Trophoblast cell (in vitro differentiated cells and primary cell): ENCODE results near the gene PRR32.
"Not testable (repeated sequence)": the region's sequence is repeated elsewhere in the genome, so short reads cannot be mapped to it uniquely, and the experiment has no call there.

Experiments used
- DNase-seq, 2 donors: peaks; one replicate each; pipeline ENCODE4 v3.0.0-alpha.2; 2016
- H2AFZ ChIP-seq: 2 replicates; pipeline ENCODE4 v1.6.1; 2013; ENCODE audit warnings: low read length, moderate library complexity, mild to moderate bottlenecking; ENCODE audit not compliant: insufficient read depth, poor library complexity
- H2AK5ac ChIP-seq: 2 replicates; pipeline ENCODE4 v1.6.1; 2013; ENCODE audit warnings: mild to moderate bottlenecking, low read length
- H2BK120ac ChIP-seq: 2 replicates; pipeline ENCODE4 v1.6.1; 2013; ENCODE audit warnings: low read length, mild to moderate bottlenecking, moderate library complexity; ENCODE audit not compliant: insufficient read depth, poor library complexity
- H2BK12ac ChIP-seq: 2 replicates; pipeline ENCODE4 v1.6.1; 2013; ENCODE audit warnings: mild to moderate bottlenecking, low read length, moderate library complexity
- H2BK5ac ChIP-seq: 2 replicates; pipeline ENCODE4 v1.6.1; 2013; ENCODE audit warnings: low read length, low read depth, moderate library complexity, mild to moderate bottlenecking; ENCODE audit not compliant: poor library complexity
- H3K14ac ChIP-seq: 2 replicates; pipeline ENCODE4 v1.6.1; 2013; ENCODE audit warnings: mild to moderate bottlenecking, low read length
- H3K18ac ChIP-seq: 2 replicates; pipeline ENCODE4 v1.6.1; 2013; ENCODE audit warnings: mild to moderate bottlenecking, low read length
- H3K23ac ChIP-seq: 2 replicates; pipeline ENCODE4 v1.6.1; 2013; ENCODE audit warnings: low read length
- H3K27ac ChIP-seq: 2 replicates; pipeline ENCODE4 v1.5.1; 2013; ENCODE audit warnings: low read depth, mild to moderate bottlenecking, inconsistent platforms, low read length, moderate library complexity
- H3K27me3 ChIP-seq: 2 replicates; pipeline ENCODE4 v1.6.1; 2013; ENCODE audit warnings: inconsistent platforms, mild to moderate bottlenecking, low read length, moderate library complexity; ENCODE audit not compliant: insufficient read depth
- H3K36me3 ChIP-seq, 2 experiments: 1 replicate in 1 of 2; 2 replicates in 1 of 2; pipeline ENCODE4 v1.6.1; 2013; ENCODE audit warnings: low read length in 2 of 2, mild to moderate bottlenecking in 2 of 2, moderate library complexity in 1 of 2; ENCODE audit not compliant: insufficient read depth in 2 of 2, control insufficient read depth in 1 of 2
- H3K4ac ChIP-seq: 2 replicates; pipeline ENCODE4 v1.6.1; 2013; ENCODE audit warnings: low read depth, mild to moderate bottlenecking, low read length, moderate library complexity
- H3K4me1 ChIP-seq, 2 experiments: 1 replicate in 1 of 2; 2 replicates in 1 of 2; pipeline ENCODE4 v1.6.1; 2013; ENCODE audit warnings: low read length in 2 of 2, mild to moderate bottlenecking in 2 of 2, moderate library complexity in 1 of 2; ENCODE audit not compliant: insufficient read depth in 2 of 2, control insufficient read depth in 1 of 2
- H3K4me2 ChIP-seq: 2 replicates; pipeline ENCODE4 v1.6.1; 2013; ENCODE audit warnings: inconsistent platforms, mild to moderate bottlenecking, low read length, moderate library complexity
- H3K4me3 ChIP-seq: 2 replicates; pipeline ENCODE4 v1.5.1; 2013; ENCODE audit warnings: mild to moderate bottlenecking, low read depth, low read length, inconsistent platforms
- H3K79me1 ChIP-seq: one replicate; pipeline ENCODE4 v1.6.1; 2013; ENCODE audit warnings: low read length
- H3K79me2 ChIP-seq: 2 replicates; pipeline ENCODE4 v1.6.1; 2013; ENCODE audit warnings: low read length, mild to moderate bottlenecking; ENCODE audit not compliant: control insufficient read depth, insufficient read depth, poor library complexity
- H3K9ac ChIP-seq: 2 replicates; pipeline ENCODE4 v1.6.1; 2013; ENCODE audit warnings: mild to moderate bottlenecking, low read length
- H3K9me3 ChIP-seq: 2 replicates; pipeline ENCODE4 v1.6.1; 2013; ENCODE audit warnings: low read depth, mild to moderate bottlenecking, control low read depth, inconsistent platforms, low read length; ENCODE audit not compliant: insufficient read depth
- H4K12ac ChIP-seq: 2 replicates; pipeline ENCODE4 v1.6.1; 2013; ENCODE audit warnings: low read depth, mild to moderate bottlenecking, low read length, moderate library complexity
- H4K8ac ChIP-seq: 2 replicates; pipeline ENCODE4 v1.6.1; 2013; ENCODE audit warnings: low read depth, mild to moderate bottlenecking, low read length, moderate library complexity
- H4K91ac ChIP-seq: one replicate; pipeline ENCODE4 v1.6.1; 2013; ENCODE audit warnings: low read depth, mild to moderate bottlenecking, low read length, moderate library complexity
- WGBS: extraction: QIAGEN DNeasy Blood & Tissue Kit; methylation state at CpG from one replicate; pipeline ENCODE4 v1.1.7; 2013; ENCODE audit warnings: missing lambda C conversion rate; ENCODE audit not compliant: insufficient read length, insufficient coverage; ENCODE audit errors: extremely low coverage; 5-methylcytosine and 5-hydroxymethylcytosine counted together

PRR32 gene

GRCh38 chrX:126806784-126807183 lies 12.7 kb upstream of the PRR32 start:
- H3K18ac ChIP-seq, H3K14ac ChIP-seq, DNase-seq, H3K4me1 ChIP-seq, H3K4me3 ChIP-seq, H3K4ac ChIP-seq, H2BK12ac ChIP-seq, H3K9ac ChIP-seq, H4K12ac ChIP-seq, H2BK120ac ChIP-seq, H3K27ac ChIP-seq, H2AK5ac ChIP-seq, H2BK5ac ChIP-seq, H3K79me1 ChIP-seq, H3K9me3 ChIP-seq, H4K91ac ChIP-seq, H3K79me2 ChIP-seq, H4K8ac ChIP-seq, H3K4me2 ChIP-seq, H2AFZ ChIP-seq, H3K36me3 ChIP-seq, H3K27me3 ChIP-seq, H3K23ac ChIP-seq: not testable (repeated sequence)
- no CpG with 5 or more reads among the region's 3 CpGs for WGBS

GRCh38 chrX:126815806-126816205 lies 3.7 kb upstream of the PRR32 start:
- no peaks in the 10 kb centered on the region for H3K79me1 ChIP-seq
- no peak overlapping the region for H3K18ac ChIP-seq
- H4K91ac ChIP-seq: no peak overlapping the region
- H3K4ac ChIP-seq: no peak overlapping the region
- no peaks in the 10 kb centered on the region for H3K27me3 ChIP-seq
- H2BK120ac ChIP-seq: no peak overlapping the region
- H3K4me1 ChIP-seq: no peaks in the 10 kb centered on the region
- H3K79me2 ChIP-seq: no peaks in the 10 kb centered on the region
- H3K4me3 ChIP-seq: no peak overlapping the region
- no peak overlapping the region for H2BK5ac ChIP-seq
- no peak overlapping the region for H4K8ac ChIP-seq
- no peak overlapping the region for H2AFZ ChIP-seq
- H3K23ac ChIP-seq: no peak overlapping the region
- H4K12ac ChIP-seq: no peak overlapping the region
- no peak overlapping the region for H3K9ac ChIP-seq
- WGBS: no CpG with 5 or more reads among the region's 1 CpG
- H3K27ac ChIP-seq: no peak overlapping the region
- H2BK12ac ChIP-seq: no peak overlapping the region
- no peak overlapping the region for H2AK5ac ChIP-seq
- no peak for DNase-seq
- no peaks in the 10 kb centered on the region for H3K9me3 ChIP-seq
- no peaks in the 10 kb centered on the region for H3K36me3 ChIP-seq
- H3K14ac ChIP-seq: no peak overlapping the region
- H3K4me2 ChIP-seq: no peak overlapping the region

DNA sequence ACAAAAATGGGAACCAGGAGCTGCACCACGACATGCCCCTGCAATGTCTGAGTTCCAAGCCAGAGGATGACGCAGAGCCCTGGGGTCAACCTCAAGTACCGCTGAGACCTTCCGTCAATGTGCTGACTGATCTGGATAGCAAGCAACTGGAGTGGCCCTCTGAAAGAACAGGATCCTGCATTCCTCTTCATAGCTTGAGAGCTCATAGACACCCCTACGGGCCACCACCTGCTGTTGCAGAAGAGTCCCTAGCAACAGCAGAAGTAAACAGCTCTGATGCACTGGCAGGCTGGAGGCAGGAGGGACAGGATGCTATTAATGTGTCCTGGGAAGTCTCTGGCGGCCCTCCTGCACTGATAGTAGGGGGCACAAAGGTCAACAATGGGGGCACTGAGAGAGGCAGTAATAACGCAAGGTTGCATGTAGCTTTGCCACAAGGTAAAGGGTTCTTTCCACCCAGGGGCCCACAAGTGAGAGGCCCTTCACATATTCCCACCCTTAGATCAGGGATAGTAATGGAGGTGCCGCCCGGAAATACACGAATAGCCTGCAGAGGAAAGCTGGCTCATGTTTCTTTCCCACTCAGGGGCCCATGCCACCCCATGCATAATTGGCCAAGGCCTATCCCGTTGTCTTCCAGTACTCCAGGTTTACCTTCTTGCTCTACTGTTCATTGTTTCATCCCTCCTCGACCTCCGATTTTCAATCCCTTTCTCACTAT lies 1.3 kb downstream of the PRR32 start:
- no peak overlapping the region for H2AFZ ChIP-seq
- WGBS: no CpG with 5 or more reads among the region's 13 CpGs
- no peaks in the 10 kb centered on the region for H3K9me3 ChIP-seq
- no peaks in the 10 kb centered on the region for H3K4me1 ChIP-seq
- H3K27me3 ChIP-seq: no peaks in the 10 kb centered on the region
- H4K12ac ChIP-seq: no peak overlapping the region
- H4K91ac ChIP-seq: no peak overlapping the region
- H3K79me1 ChIP-seq: no peaks in the 10 kb centered on the region
- no peaks in the 10 kb centered on the region for H3K79me2 ChIP-seq
- no peak overlapping the region for H3K4me2 ChIP-seq
- no peaks in the 10 kb centered on the region for H3K36me3 ChIP-seq
- no peak overlapping the region for H3K9ac ChIP-seq
- no peak overlapping the region for H3K27ac ChIP-seq
- no peak overlapping the region for H3K18ac ChIP-seq
- no peak overlapping the region for H2BK5ac ChIP-seq
- no peak overlapping the region for H4K8ac ChIP-seq
- no peak overlapping the region for H3K23ac ChIP-seq
- H3K4ac ChIP-seq: no peak overlapping the region
- H3K14ac ChIP-seq: no peak overlapping the region
- peak; percentile 2 to 34 for DNase-seq
- no peak overlapping the region for H2BK12ac ChIP-seq
- H2AK5ac ChIP-seq: no peak overlapping the region
- no peak overlapping the region for H2BK120ac ChIP-seq
- H3K4me3 ChIP-seq: no peak overlapping the region

DNA sequence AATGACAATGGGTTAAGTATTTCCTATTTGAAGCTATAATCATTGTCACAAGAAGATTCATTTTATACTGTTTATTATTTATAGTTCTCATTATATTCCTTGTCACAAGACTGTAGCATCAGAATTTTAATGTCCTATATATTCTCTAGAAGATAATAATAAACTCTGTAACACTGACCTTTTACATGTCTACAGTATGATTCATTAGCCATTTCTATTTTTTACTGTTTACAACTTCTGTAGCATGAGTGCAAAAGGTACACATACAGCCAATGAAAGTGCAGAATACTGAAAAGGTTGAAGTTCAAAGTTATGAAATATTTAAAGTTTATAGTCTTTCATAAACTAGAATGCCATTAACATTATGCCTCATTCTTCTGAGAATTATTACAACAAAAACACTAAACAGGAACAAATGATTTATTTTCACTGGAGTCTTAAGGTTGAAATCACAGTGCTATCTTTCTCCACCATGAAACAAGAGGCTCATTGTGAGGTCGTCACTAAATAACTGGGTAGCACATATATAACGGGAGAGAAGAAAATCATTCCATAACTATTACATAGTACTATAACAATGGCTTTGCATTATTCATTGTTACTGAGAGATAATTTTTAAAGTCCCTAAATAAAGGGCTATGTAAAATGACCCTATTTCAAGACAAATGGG lies 4.9 kb downstream of the PRR32 start:
- Histone ChIP-seq H3K79me2 (no peaks in the 10 kb centered on the region), H3K4me2 (no peak overlapping the region), H3K14ac (no peak overlapping the region), H2AK5ac (no peak overlapping the region), H3K23ac (no peak overlapping the region), H3K4me1 (no peaks in the 10 kb centered on the region), H4K91ac (no peak overlapping the region), H3K27me3 (no peaks in the 10 kb centered on the region), H4K8ac (no peak overlapping the region), H3K27ac (no peak overlapping the region), H2AFZ (no peak overlapping the region), H3K9me3 (no peaks in the 10 kb centered on the region), H2BK120ac (no peak overlapping the region), H3K79me1 (no peaks in the 10 kb centered on the region), H3K9ac (no peak overlapping the region), H2BK5ac (no peak overlapping the region), H4K12ac (no peak overlapping the region), H2BK12ac (no peak overlapping the region), H3K36me3 (no peaks in the 10 kb centered on the region), H3K4me3 (no peak overlapping the region), H3K4ac (no peak overlapping the region), H3K18ac (no peak overlapping the region)
- no peak for DNase-seq
- no CpG with 5 or more reads among the region's 2 CpGs for WGBS
